ENCODE data around the gene CMIP. TPM values are rescaled to one million over a fixed set of nuclear protein-coding genes. Genes with fewer than 3 reads are reported as not detected.
"Not testable (repeated sequence)": the region's sequence is repeated elsewhere in the genome, so short reads cannot be mapped to it uniquely, and the experiment has no call there.

CMIP gene
- polyA plus RNA-seq, 3 donors from 2014 or later: 0.53 to 1.7 TPM; not detected in 1

DNA sequence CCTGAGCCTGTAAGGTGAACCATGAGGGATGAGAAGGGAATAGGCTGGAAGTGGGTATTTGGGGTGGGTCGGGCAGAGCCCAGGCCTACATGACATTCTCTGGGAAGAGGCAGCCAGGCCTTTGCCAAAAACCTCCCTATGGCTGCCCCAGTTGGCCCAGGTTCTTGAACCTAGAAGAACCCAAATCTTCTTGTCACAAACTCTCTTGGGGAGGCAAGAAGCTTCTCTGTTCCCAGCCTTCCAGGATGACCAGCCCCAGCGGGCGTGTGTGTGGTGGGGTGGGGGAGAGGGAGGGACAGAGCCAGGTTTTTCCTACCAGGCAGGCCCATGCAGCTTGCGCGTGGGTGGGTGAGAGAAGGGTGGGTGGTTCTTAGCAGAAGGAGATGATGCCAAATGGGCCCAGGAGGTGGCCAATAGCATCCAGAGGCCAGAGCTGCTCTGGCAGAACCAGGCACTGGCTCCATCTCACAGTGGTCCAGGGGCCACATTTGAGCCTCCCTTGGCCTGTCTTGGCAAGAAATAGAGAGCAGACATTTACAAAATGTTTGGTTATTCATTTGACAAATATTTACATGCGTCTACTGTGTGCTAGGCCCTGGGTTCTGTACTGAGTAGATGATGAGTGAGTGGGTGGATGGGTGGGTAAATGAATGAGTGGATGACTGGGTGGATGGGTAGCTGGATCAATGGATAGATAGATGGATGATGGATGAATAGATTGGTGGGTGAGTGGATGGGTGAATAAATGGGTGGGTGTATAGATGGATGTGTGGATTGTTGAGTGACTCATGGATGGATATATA is 290.2 kb downstream of the CMIP start:
- H3K4me3 Mint-ChIP-seq: no peak overlapping the region
- H3K9me3 Mint-ChIP-seq: no peaks in the 10 kb centered on the region
- DNase-seq: no peak
- peak overlapping the region in 1 of 6 donors; percentile 38 for H3K27ac Mint-ChIP-seq
- H3K27me3 Mint-ChIP-seq (ENCODE audit: low read depth in 3 of 3): peaks cover 1 to 4% (median 1%) of the 10 kb centered on the region in 3 donors
- H3K36me3 Mint-ChIP-seq: no peaks in the 10 kb centered on the region
- H3K4me1 Mint-ChIP-seq: peaks cover 19 to 24% of the 10 kb centered on the region in 2 donors

DNA sequence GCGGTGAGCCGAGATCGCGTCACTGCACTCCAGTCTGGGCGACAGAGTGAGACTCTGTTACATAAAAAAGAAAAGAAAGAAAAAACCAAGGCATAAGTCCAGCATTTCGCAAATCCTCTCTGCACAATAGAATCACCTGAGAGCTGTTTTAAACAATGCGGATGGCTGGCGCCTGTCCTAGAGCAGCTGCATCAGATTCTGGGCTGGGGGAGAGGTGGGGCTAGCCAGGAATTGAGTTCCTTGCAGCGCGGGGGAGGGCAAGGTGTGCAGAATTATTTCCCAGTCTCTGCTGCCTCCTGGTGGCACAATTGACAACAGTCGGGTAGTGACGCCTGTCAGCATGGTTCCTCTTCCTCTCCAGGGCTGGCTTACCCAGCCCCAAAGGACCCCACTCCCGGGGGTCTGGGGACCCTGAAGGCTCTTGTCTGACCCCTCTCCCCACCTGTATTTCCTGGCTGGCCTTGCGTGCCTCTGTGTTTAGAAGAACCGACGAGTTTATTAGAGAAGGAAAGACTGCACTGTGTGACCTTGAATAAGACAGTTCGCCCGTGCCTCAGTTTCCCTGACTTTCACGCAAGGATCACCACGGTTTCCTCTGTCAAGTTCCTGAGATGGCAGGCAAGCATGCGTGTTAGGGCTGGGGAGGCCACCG is 293.4 kb downstream of the CMIP start:
- Mint-ChIP-seq H3K36me3 (no peaks in the 10 kb centered on the region), H3K27ac (peak overlapping the region in 5 of 6 donors; percentile 17 to 80 (median 40)), H3K27me3 (ENCODE audit: low read depth in 3 of 3) (peaks cover 0 to 12% (median 0%) of the 10 kb centered on the region in 3 donors), H3K4me3 (peak overlapping the region; percentile 67 to 77 (median 74)), H3K4me1 (peaks cover 16 to 20% of the 10 kb centered on the region in 2 donors), H3K9me3 (no peaks in the 10 kb centered on the region)
- peak; percentile 74 to 80 (median 78) for DNase-seq

DNA sequence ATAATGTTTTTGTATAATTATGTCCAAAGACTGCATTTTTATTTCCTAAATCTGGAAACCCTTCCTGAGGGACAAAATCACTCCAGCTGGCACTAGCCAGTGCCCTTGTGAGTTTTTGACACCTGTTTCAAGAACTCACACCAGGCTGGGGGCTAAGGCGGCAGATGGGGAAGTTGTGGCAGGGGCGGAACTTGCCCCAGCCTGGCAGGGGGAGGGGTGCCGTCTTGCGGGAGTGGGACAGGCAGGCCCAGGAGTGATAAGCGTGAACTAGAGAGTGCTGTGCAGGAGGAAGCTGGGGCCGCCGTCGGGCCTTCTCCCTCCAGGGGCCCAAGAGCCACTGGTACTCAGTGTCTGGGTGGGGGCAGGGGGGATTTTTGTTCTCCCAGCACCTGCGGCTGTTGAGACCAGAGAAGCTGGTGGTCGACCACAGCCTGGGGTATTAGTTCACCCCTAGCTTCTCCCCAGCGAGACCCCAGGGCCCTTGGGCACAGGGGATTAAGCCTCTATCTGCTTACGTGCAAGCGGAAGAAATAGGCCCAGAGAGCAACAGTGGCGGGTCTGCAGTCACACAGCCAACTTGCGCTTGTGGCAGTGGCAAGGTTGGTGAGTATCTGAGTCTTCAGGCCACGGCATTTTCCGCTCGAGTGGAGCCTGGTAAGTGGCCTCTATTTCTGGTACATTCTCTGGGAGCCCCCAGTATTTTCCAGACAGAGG is 294.3 kb downstream of the CMIP start:
- no peak for DNase-seq
- no peak overlapping the region for H3K27ac Mint-ChIP-seq
- no peak overlapping the region for H3K4me3 Mint-ChIP-seq

DNA sequence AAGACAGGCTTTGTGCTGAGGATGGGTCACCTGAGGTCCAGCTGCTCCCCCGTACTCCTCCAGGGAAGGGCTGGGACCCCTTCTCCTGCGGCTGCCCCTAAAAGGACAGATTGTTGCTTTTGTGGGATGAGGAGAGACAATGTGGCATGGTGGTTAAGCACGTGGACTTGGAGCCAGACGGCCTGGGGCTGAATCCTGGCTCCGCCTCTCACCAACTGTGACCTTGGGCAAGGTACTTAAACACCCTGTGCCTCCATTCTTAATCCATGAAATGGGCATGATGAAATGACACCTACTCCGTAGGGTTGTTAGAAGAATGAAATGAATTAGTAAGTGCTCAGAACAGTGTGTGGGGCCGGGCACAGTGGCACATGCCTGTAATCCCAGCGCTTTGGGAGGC is 294.9 kb downstream of the CMIP start:
- Mint-ChIP-seq H3K4me1 (peaks cover 16 to 20% of the 10 kb centered on the region in 2 donors), H3K4me3 (no peak overlapping the region), H3K36me3 (no peaks in the 10 kb centered on the region)

More for the DNA sequence above, 294.3 kb downstream of the CMIP start:
- peaks cover 16 to 20% of the 10 kb centered on the region in 2 donors for H3K4me1 Mint-ChIP-seq
- no peaks in the 10 kb centered on the region for H3K36me3 Mint-ChIP-seq
- no peaks in the 10 kb centered on the region for H3K9me3 Mint-ChIP-seq
- peaks cover 0 to 12% (median 0%) of the 10 kb centered on the region in 3 donors for H3K27me3 Mint-ChIP-seq (ENCODE audit: low read depth in 3 of 3)

DNA sequence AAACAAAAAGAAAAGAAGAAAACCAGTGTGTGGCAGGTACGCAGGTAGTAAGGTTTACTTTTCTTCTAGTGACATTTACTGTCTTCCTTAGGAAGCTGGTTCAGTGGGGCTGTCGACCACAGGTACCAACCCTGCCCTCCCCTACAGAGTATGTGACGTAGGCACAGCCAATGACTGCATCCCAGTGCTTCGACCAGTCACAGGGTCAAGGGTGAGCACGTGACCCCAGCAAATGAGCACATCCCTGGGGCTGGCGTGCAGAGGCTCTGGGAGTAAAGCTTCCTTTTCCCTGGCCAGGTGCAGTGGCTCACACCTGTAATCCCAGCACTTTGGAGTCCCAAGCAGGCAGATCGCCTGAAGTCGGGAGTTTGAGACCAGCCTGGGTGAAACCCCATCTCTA is 295.6 kb downstream of the CMIP start:
- no peaks in the 10 kb centered on the region for H3K36me3 Mint-ChIP-seq
- no peak overlapping the region for H3K27ac Mint-ChIP-seq
- H3K4me3 Mint-ChIP-seq: no peak overlapping the region
- H3K27me3 Mint-ChIP-seq (ENCODE audit: low read depth in 3 of 3): peaks cover 0 to 12% (median 0%) of the 10 kb centered on the region in 3 donors
- H3K9me3 Mint-ChIP-seq: no peaks in the 10 kb centered on the region
- H3K4me1 Mint-ChIP-seq: peaks cover 16 to 20% of the 10 kb centered on the region in 2 donors
- DNase-seq: no peak

More for the DNA sequence above, 294.9 kb downstream of the CMIP start:
- peaks cover 0 to 12% (median 0%) of the 10 kb centered on the region in 3 donors for H3K27me3 Mint-ChIP-seq (ENCODE audit: low read depth in 3 of 3)
- no peak for DNase-seq
- H3K9me3 Mint-ChIP-seq: no peaks in the 10 kb centered on the region
- no peak overlapping the region for H3K27ac Mint-ChIP-seq

DNA sequence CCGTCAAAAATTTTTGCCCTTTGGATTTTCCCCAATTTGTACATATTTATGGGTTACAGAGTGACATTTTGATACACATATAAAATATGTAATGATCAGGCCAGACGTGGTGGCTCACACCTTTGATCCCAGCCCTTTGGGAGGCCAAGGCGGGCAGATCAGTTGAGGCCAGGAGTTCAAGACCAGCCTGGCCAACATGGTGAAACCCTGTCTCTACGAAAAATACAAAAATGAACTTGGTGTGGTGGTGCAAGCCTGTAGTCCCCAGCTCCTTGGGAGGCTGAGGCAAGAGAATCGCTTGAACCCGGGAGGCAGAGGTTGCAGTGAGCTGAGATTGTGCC is 296.8 kb downstream of the CMIP start:
- DNase-seq: not testable (repeated sequence)
- H3K4me1 Mint-ChIP-seq: peaks cover 24 to 29% of the 10 kb centered on the region in 2 donors

DNA sequence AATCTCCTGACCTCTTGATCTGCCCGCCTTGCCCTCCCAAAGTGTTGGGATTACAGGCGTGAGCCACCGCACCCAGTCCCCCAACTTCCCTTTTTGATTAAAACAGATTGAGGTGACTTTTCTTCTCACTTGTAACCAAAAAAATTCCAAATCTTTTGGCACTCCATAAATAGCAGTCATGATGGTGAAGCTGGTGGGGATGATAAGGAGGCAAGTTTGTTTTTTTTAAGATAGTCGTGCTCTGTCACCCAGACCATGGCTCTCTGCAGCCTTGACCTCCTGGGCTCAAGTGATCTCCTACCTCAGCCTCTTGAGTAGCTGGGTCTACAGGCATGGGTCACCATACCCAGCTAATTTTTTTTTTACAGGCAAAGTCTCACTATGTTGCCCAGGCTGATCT is 299.8 kb downstream of the CMIP start:
- Mint-ChIP-seq H3K4me3 (no peak overlapping the region), H3K27me3 (ENCODE audit: low read depth in 3 of 3) (peaks cover 2 to 11% (median 2%) of the 10 kb centered on the region in 3 donors), H3K4me1 (peaks cover 17 to 20% of the 10 kb centered on the region in 2 donors), H3K27ac (peak overlapping the region in 1 of 6 donors; percentile 56), H3K36me3 (no peaks in the 10 kb centered on the region), H3K9me3 (no peaks in the 10 kb centered on the region)
- DNase-seq: no peak

More for the DNA sequence above, 296.8 kb downstream of the CMIP start:
- not testable (repeated sequence) for H3K27ac Mint-ChIP-seq, H3K9me3 Mint-ChIP-seq, H3K36me3 Mint-ChIP-seq, H3K4me3 Mint-ChIP-seq
- H3K27me3 Mint-ChIP-seq (ENCODE audit: low read depth in 3 of 3): peaks cover 2 to 11% (median 2%) of the 10 kb centered on the region in 3 donors

DNA sequence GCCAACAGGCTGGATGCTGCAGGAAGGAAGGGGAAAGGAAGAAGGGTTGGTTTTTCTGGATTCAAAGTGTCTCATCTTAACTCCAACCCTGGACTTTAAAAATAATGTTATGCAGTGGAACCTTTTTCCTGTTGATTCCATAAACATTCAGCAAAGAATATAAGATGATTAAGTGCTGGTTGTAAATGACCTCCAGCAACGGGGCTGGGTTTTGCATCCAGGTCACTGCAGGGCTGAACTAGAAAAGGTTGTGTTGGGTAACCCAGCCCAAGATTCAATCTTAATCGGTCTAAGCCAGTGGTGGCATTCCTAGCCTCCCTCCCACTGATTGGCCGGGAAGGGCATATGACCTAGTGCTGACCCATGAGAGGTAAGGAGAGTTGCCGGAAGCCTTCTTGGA is 300.3 kb downstream of the CMIP start:
- no peak for DNase-seq
- Mint-ChIP-seq H3K27me3 (ENCODE audit: low read depth in 3 of 3) (peaks cover 2 to 11% (median 2%) of the 10 kb centered on the region in 3 donors), H3K4me1 (peaks cover 17 to 20% of the 10 kb centered on the region in 2 donors), H3K27ac (peak overlapping the region in 1 of 6 donors; percentile 56), H3K9me3 (no peaks in the 10 kb centered on the region), H3K4me3 (no peak overlapping the region), H3K36me3 (no peaks in the 10 kb centered on the region)

DNA sequence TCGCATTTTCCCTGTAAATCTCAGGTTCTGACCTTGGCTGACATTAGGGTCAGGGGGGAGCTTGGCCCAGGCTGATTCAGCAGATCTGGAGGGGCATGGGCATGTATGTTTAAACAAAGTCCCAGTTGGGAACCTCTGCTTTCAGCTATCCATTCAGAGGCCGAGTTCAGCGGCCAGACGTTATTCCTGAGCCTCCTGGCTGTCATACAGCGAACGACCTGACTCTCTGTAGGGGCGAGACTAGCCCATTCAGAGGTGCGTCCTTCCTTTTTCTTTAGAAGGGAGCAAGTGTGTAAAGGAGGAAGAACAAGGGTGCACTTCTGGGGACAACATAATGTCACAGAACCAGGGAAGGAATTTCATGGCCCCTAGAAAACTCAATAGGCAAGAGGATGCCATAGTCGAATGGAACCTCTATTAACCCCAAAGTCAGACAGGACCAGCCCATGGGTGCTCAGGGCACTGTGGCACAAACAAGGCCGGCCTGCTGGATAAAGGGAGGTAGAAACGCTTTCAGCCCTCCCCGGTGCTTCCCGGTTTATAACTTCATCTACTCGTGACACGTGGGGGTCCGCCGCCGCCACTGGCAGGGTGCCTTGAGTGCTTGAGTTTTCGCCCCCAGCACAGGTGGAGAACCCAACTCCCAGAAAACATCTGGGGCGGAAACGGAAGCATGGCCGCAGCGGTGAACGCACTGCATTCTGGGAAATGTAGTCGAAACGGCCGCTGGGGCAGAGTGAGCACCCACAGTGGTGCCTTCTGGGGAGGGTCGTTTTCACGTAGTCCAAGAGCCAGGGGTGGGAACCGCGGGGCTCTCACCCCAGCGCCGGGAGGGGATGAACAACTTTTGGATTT is 301.3 kb downstream of the CMIP start:
- Mint-ChIP-seq H3K36me3 (no peaks in the 10 kb centered on the region), H3K4me1 (peaks cover 14 to 16% of the 10 kb centered on the region in 2 donors), H3K9me3 (no peaks in the 10 kb centered on the region), H3K27ac (peak overlapping the region; percentile 83 to 91 (median 88)), H3K4me3 (peak overlapping the region; percentile 72 to 89 (median 85)), H3K27me3 (ENCODE audit: low read depth in 3 of 3) (peaks cover 2% of the 10 kb centered on the region in 3 donors)
- peak; percentile 63 to 68 (median 64) for DNase-seq

DNA sequence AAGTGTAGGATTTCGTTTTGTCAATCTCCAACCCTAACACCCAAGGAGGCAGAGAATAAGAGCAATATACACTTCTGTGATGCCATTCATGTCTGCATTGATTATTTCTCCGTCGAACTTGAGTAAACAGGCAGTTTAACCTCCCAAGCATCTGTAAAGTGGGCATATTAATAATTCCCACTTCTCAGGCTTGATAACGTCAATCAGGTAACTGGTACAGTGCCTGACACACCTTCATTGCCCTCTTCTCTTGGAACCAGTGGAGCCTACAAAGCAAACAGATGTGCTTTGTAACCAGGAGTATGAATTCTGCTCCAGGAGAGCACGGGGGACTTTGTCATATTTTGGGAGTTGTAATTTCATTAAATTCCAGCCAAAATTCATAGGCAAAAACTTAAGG is 302.0 kb downstream of the CMIP start:
- Mint-ChIP-seq H3K9me3 (no peaks in the 10 kb centered on the region), H3K27me3 (ENCODE audit: low read depth in 3 of 3) (peaks cover 2% of the 10 kb centered on the region in 3 donors), H3K4me1 (peaks cover 14 to 18% of the 10 kb centered on the region in 2 donors), H3K36me3 (no peaks in the 10 kb centered on the region), H3K27ac (peak overlapping the region in 5 of 6 donors; percentile 83 to 91 (median 90)), H3K4me3 (peak overlapping the region; percentile 72 to 89 (median 85))
- DNase-seq: no peak

DNA sequence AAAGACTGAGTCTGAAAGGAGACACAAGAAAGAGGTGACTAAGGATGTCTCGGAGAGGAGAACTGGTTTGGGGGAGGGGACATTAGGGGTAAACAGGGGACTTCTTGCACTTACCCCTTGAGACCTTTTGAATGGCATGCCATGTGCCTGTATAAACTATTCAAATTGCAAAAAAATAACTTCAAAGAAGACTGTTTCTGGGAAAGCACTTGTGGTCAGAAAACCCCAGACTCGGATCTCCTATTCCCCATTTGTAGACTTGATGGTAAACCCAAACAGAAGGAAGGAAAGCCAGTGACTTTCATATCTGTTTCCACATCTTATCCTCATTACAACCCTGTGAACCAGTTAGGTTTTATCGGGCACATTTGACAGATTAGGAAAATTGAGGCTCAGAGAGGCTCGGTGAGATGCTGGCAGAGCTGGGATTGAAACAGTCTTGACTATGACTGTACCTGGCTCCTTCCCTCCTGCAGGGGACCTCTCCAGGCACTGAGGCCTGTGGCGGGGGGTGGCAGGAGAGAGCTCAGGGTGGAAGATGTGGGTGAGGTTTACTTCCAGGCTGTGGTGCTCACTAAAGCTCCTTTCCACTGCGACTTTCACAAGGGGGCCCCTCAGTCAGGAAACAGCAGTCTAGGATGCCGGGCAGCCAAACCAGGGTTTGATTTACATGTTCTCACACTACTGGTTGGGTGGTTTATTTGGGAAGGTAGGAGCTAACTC is 304.0 kb downstream of the CMIP start:
- DNase-seq: no peak
- Mint-ChIP-seq H3K9me3 (no peaks in the 10 kb centered on the region), H3K4me3 (no peak overlapping the region), H3K36me3 (no peaks in the 10 kb centered on the region), H3K27me3 (ENCODE audit: low read depth in 3 of 3) (peaks cover 0 to 4% (median 2%) of the 10 kb centered on the region in 3 donors), H3K4me1 (peaks cover 29 to 35% of the 10 kb centered on the region in 2 donors), H3K27ac (peak overlapping the region in 1 of 6 donors; percentile 16)

DNA sequence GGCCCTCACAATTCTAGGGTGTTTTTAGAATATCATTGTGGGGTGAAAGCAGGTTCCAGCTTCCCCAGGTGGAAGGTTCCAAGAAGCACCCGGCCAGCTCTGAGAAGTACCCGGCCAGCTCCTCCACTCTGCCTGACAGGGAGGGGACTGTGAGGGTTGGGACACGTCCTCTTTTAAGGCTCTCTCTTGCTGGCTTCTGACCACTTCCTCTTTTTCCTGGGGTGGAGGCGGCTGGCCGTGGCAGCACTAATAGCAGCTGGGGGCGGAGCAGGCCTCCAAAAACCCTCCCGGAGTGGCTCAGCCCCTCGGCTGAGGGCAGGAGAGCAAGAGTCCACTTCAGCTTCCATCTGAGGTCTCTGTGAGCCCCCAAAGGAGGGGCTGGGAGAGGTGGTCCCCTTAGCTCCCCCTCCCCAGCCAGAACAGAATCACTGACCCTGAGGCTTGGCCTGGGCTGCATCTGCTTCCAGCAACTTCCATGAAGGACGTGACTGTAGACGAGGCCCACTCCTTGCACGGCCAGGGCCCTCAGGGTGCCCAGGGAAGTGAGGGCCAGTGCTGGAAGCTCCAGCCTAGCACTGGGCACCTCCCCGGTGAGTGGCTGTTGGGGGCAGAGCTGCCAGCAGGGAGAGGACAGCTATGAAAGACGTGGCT is 307.7 kb downstream of the CMIP start:
- Mint-ChIP-seq H3K4me1 (peaks cover 30 to 39% of the 10 kb centered on the region in 2 donors), H3K27me3 (ENCODE audit: low read depth in 3 of 3) (peaks cover 0 to 4% (median 2%) of the 10 kb centered on the region in 3 donors), H3K36me3 (no peaks in the 10 kb centered on the region), H3K27ac (peak overlapping the region in 5 of 6 donors; percentile 36 to 80 (median 79)), H3K9me3 (no peaks in the 10 kb centered on the region), H3K4me3 (peak overlapping the region in 3 of 5 donors; percentile 30 to 52 (median 51))
- peak; percentile 21 to 40 (median 38) for DNase-seq
